Measurements from ENCODE around the gene MYLK4. TPM values are rescaled to one million over a fixed set of nuclear protein-coding genes. Genes with fewer than 3 reads are reported as not detected.

Gene MYLK4
- total and polyA plus RNA-seq, 8 donors = 0.52 to 1.8 (median 1.2) TPM

- no peaks in the 10 kb centered on the region for H3K27me3 ChIP-seq
- no peak for DNase-seq
- no peak for ATAC-seq
- no peak overlapping the region for H3K27ac ChIP-seq
- H3K4me1 ChIP-seq = no peaks in the 10 kb centered on the region
- TF ChIP-seq CTCF (IDR thresholded peaks at IDR 0.05) = no peak
- H3K4me3 ChIP-seq = no peak overlapping the region
- H3K36me3 ChIP-seq = no peaks in the 10 kb centered on the region
- intact Hi-C loops (cut with DNase I) = no loop called here
- no peaks in the 10 kb centered on the region for H3K9me3 ChIP-seq
These were observed 70.3 kb downstream of the MYLK4 start for GRCh38 chr6:2680264-2680922.

- intact Hi-C loops (cut with DNase I) = no loop called here
- Histone ChIP-seq H3K27me3 (no peaks in the 10 kb centered on the region), H3K36me3 (no peaks in the 10 kb centered on the region), H3K4me3 (no peak overlapping the region), H3K4me1 (no peaks in the 10 kb centered on the region), H3K9me3 (no peaks in the 10 kb centered on the region), H3K27ac (no peak overlapping the region)
- no peak for TF ChIP-seq CTCF (IDR thresholded peaks at IDR 0.05)
- DNase-seq (no peak), ATAC-seq (no peak)
These were observed 73.6 kb downstream of the MYLK4 start for GRCh38 chr6:2677080-2677593.

GRCh38 chr6:2676048-2676447 lies 74.7 kb downstream of the MYLK4 start:
- no peaks in the 10 kb centered on the region for H3K4me1 ChIP-seq
- no peak overlapping the region for H3K4me3 ChIP-seq
- no peaks in the 10 kb centered on the region for H3K27me3 ChIP-seq
- ATAC-seq (no peak), DNase-seq (no peak)
- TF ChIP-seq CTCF (IDR thresholded peaks at IDR 0.05) = no peak
- H3K27ac ChIP-seq = no peak overlapping the region
- H3K36me3 ChIP-seq = no peaks in the 10 kb centered on the region
- no peaks in the 10 kb centered on the region for H3K9me3 ChIP-seq
- intact Hi-C loops (cut with DNase I) = no loop called here

GRCh38 chr6:2674857-2675256 lies 75.9 kb downstream of the MYLK4 start:
- TF ChIP-seq CTCF (IDR thresholded peaks at IDR 0.05) = no peak
- no peak overlapping the region for H3K27ac ChIP-seq
- no peaks in the 10 kb centered on the region for H3K9me3 ChIP-seq
- no peaks in the 10 kb centered on the region for H3K36me3 ChIP-seq
- intact Hi-C loops (cut with DNase I) = no loop called here
- no peak for ATAC-seq
- H3K4me1 ChIP-seq = no peaks in the 10 kb centered on the region
- no peak overlapping the region for H3K4me3 ChIP-seq
- no peaks in the 10 kb centered on the region for H3K27me3 ChIP-seq
- no peak for DNase-seq

GRCh38 chr6:2669067-2669700 lies 81.5 kb downstream of the MYLK4 start:
- Histone ChIP-seq H3K4me1 (no peaks in the 10 kb centered on the region), H3K27ac (no peak overlapping the region), H3K9me3 (no peaks in the 10 kb centered on the region), H3K36me3 (no peaks in the 10 kb centered on the region), H3K27me3 (no peaks in the 10 kb centered on the region), H3K4me3 (no peak overlapping the region)
- intact Hi-C loops (cut with DNase I) = no loop called here
- ATAC-seq = no peak
- no peak for DNase-seq
- no peak for TF ChIP-seq CTCF (IDR thresholded peaks at IDR 0.05)

Measured in left lung (tissue), 10 donors.